ENCODE data around the gene TMEM128. TPM values are rescaled to one million over a fixed set of nuclear protein-coding genes. Genes with fewer than 3 reads are reported as not detected.

TMEM128 gene
- polyA plus RNA-seq, result 10 to 100 TPM; 15.7 to 34.5 (median 22.8) TPM
- long read RNA-seq, donor 1, transcript TMEM128-202 (5 exons, 1,221 nt), result major isoform, 16 of 17 reads
- long read RNA-seq, donor 1, partial matches to known transcripts, result 0 of 17 reads
- long read RNA-seq, donor 1, other reads (novel, unspliced or antisense), result 0 of 17 reads
- long read RNA-seq, donor 2, partial matches to known transcripts, result 0 of 4 reads
- long read RNA-seq, donor 2, other reads (novel, unspliced or antisense), result 0 of 4 reads
- long read RNA-seq, donor 3, transcript TMEM128-202 (5 exons, 1,221 nt), result major isoform, 5 of 5 reads
- long read RNA-seq, donor 3, partial matches to known transcripts, result 0 of 5 reads
- long read RNA-seq, donor 3, other reads (novel, unspliced or antisense), result 0 of 5 reads
- long read RNA-seq, donor 4, result 0 reads
- long read RNA-seq, donor 5, partial matches to known transcripts, result 5 of 5 reads
- long read RNA-seq, donor 5, other reads (novel, unspliced or antisense), result 0 of 5 reads
- long read RNA-seq, donor 6, transcript TMEM128-202 (5 exons, 1,221 nt), result major isoform, 12 of 19 reads
- long read RNA-seq, donor 6, partial matches to known transcripts, result 7 of 19 reads
- long read RNA-seq, donor 6, other reads (novel, unspliced or antisense), result 0 of 19 reads
- long read RNA-seq, donor 7, result 0 reads
- long read RNA-seq, donor 8, partial matches to known transcripts, result 0 of 4 reads
- long read RNA-seq, donor 8, other reads (novel, unspliced or antisense), result 0 of 4 reads
- long read RNA-seq, donor 9, partial matches to known transcripts, result 0 of 4 reads
- long read RNA-seq, donor 9, other reads (novel, unspliced or antisense), result 0 of 4 reads
- long read RNA-seq, donor 10, transcript TMEM128-202 (5 exons, 1,221 nt), result major isoform, 15 of 25 reads
- long read RNA-seq, donor 10, partial matches to known transcripts, result 9 of 25 reads
- long read RNA-seq, donor 10, other reads (novel, unspliced or antisense), result 0 of 25 reads

- H3K36me3 ChIP-seq (ENCODE audit: control insufficient read depth in 3 of 3, insufficient read depth in 2 of 3, low read depth in 1 of 3, low read length in 3 of 3), result peaks cover 3 to 19% (median 7%) of the 10 kb centered on the region in 3 donors
- peak within 1 kb of the TSS; percentile 64 to 83 (median 78) for H3K4me3 ChIP-seq (ENCODE audit: low read depth in 1 of 3, low read length in 3 of 3)
- no peaks in the 10 kb centered on the region for H3K9me3 ChIP-seq (ENCODE audit: control insufficient read depth in 2 of 2, insufficient read depth in 1 of 2, low read depth in 1 of 2, low read length in 1 of 2)
- no peaks in the 10 kb centered on the region for H3K27me3 ChIP-seq (ENCODE audit: control insufficient read depth in 3 of 3, insufficient read depth in 3 of 3, low read length in 3 of 3)
- peaks cover 0 to 11% (median 6%) of the 10 kb centered on the region in 3 donors for H3K4me1 ChIP-seq (ENCODE audit: control insufficient read depth in 3 of 3, insufficient read depth in 2 of 3, low read depth in 1 of 3, low read length in 2 of 3)
- DNase-seq (peak; percentile 92 to 98), FAIRE-seq (no peak)
- 1% methylated on average over 59 to 62 of the region's 62 CpGs for WGBS, 3 donors
- peak within 1 kb of the TSS; percentile 76 to 98 (median 97) for H3K27ac ChIP-seq (ENCODE audit: low read depth in 1 of 3, low read length in 2 of 3)
These were observed at the start of gene TMEM128 for GRCh38 chr4:4248029-4248884. Gene TMEM128 (minus strand): TSS chr4:4248223. CDS start chr4:4248202, 21 bp downstream.

GRCh38 chr4:4296283-4296846, 48.3 kb upstream of the TMEM128 start:
- DNase-seq (no peak), FAIRE-seq (no peak)
- no peak overlapping the region for H3K27ac ChIP-seq (ENCODE audit: low read depth in 1 of 3, low read length in 2 of 3)
- peaks cover 0 to 4% of the 10 kb centered on the region in 2 donors for H3K9me3 ChIP-seq (ENCODE audit: control insufficient read depth in 2 of 2, insufficient read depth in 1 of 2, low read depth in 1 of 2, low read length in 1 of 2)
- 94 to 95% (median 94%) methylated on average over 5 of the region's 5 CpGs for WGBS, 3 donors
- no peaks in the 10 kb centered on the region for H3K27me3 ChIP-seq (ENCODE audit: control insufficient read depth in 3 of 3, insufficient read depth in 3 of 3, low read length in 3 of 3)
- H3K4me3 ChIP-seq (ENCODE audit: low read depth in 1 of 3, low read length in 3 of 3), result no peak overlapping the region
- peaks cover 0 to 2% (median 0%) of the 10 kb centered on the region in 3 donors for H3K4me1 ChIP-seq (ENCODE audit: control insufficient read depth in 3 of 3, insufficient read depth in 2 of 3, low read depth in 1 of 3, low read length in 2 of 3)
- peaks cover 2 to 7% (median 3%) of the 10 kb centered on the region in 3 donors for H3K36me3 ChIP-seq (ENCODE audit: control insufficient read depth in 3 of 3, insufficient read depth in 2 of 3, low read depth in 1 of 3, low read length in 3 of 3)

- DNase-seq (no peak), FAIRE-seq (no peak)
- H3K9me3 ChIP-seq (ENCODE audit: control insufficient read depth in 2 of 2, insufficient read depth in 1 of 2, low read depth in 1 of 2, low read length in 1 of 2), result peaks cover 0 to 4% of the 10 kb centered on the region in 2 donors
- H3K4me3 ChIP-seq (ENCODE audit: low read depth in 1 of 3, low read length in 3 of 3), result no peak overlapping the region
- no peak overlapping the region for H3K27ac ChIP-seq (ENCODE audit: low read depth in 1 of 3, low read length in 2 of 3)
- H3K36me3 ChIP-seq (ENCODE audit: control insufficient read depth in 3 of 3, insufficient read depth in 2 of 3, low read depth in 1 of 3, low read length in 3 of 3), result no peaks in the 10 kb centered on the region
- H3K27me3 ChIP-seq (ENCODE audit: control insufficient read depth in 3 of 3, insufficient read depth in 3 of 3, low read length in 3 of 3), result no peaks in the 10 kb centered on the region
- 96 to 97% (median 96%) methylated on average over 3 of the region's 3 CpGs for WGBS, 3 donors
- H3K4me1 ChIP-seq (ENCODE audit: control insufficient read depth in 3 of 3, insufficient read depth in 2 of 3, low read depth in 1 of 3, low read length in 2 of 3), result peaks cover 2 to 16% (median 6%) of the 10 kb centered on the region in 3 donors
These were observed 45.3 kb upstream of the TMEM128 start for GRCh38 chr4:4293279-4293678.

GRCh38 chr4:4289941-4290850, 42.2 kb upstream of the TMEM128 start, which contains the start of the genes LYAR and ZBTB49:
Gene LYAR (minus strand): TSS chr4:4290154. CDS start chr4:4283742, 6,412 bp downstream.
Gene ZBTB49 (plus strand): TSS chr4:4290251. CDS start chr4:4299946, 9,695 bp downstream.
- Histone ChIP-seq H3K36me3 (ENCODE audit: control insufficient read depth in 3 of 3, insufficient read depth in 2 of 3, low read depth in 1 of 3, low read length in 3 of 3) (peaks cover 0 to under 1% (median 0%) of the 10 kb centered on the region in 3 donors), H3K27me3 (ENCODE audit: control insufficient read depth in 3 of 3, insufficient read depth in 3 of 3, low read length in 3 of 3) (no peaks in the 10 kb centered on the region), H3K9me3 (ENCODE audit: control insufficient read depth in 2 of 2, insufficient read depth in 1 of 2, low read depth in 1 of 2, low read length in 1 of 2) (no peaks in the 10 kb centered on the region), H3K4me3 (ENCODE audit: low read depth in 1 of 3, low read length in 3 of 3) (peak within 1 kb of the TSS; percentile 55 to 83 (median 77)), H3K27ac (ENCODE audit: low read depth in 1 of 3, low read length in 2 of 3) (peak within 1 kb of the TSS; percentile 42 to 86 (median 78)), H3K4me1 (ENCODE audit: control insufficient read depth in 3 of 3, insufficient read depth in 2 of 3, low read depth in 1 of 3, low read length in 2 of 3) (peaks cover 2 to 16% (median 6%) of the 10 kb centered on the region in 3 donors)
- 0% methylated on average over 66 to 77 of the region's 77 CpGs for WGBS, 3 donors
- DNase-seq, result peak; percentile 94 to 98
- FAIRE-seq, result no peak

GRCh38 chr4:4289597-4289940, 41.5 kb upstream of the TMEM128 start:
- no peak for FAIRE-seq
- Histone ChIP-seq H3K9me3 (ENCODE audit: control insufficient read depth in 2 of 2, insufficient read depth in 1 of 2, low read depth in 1 of 2, low read length in 1 of 2) (no peaks in the 10 kb centered on the region), H3K4me3 (ENCODE audit: low read depth in 1 of 3, low read length in 3 of 3) (peak overlapping the region; percentile 55 to 83 (median 77)), H3K27ac (ENCODE audit: low read depth in 1 of 3, low read length in 2 of 3) (peak overlapping the region; percentile 37 to 65 (median 62)), H3K4me1 (ENCODE audit: control insufficient read depth in 3 of 3, insufficient read depth in 2 of 3, low read depth in 1 of 3, low read length in 2 of 3) (peaks cover 4 to 16% (median 6%) of the 10 kb centered on the region in 3 donors), H3K36me3 (ENCODE audit: control insufficient read depth in 3 of 3, insufficient read depth in 2 of 3, low read depth in 1 of 3, low read length in 3 of 3) (peaks cover 0 to 5% (median 0%) of the 10 kb centered on the region in 3 donors), H3K27me3 (ENCODE audit: control insufficient read depth in 3 of 3, insufficient read depth in 3 of 3, low read length in 3 of 3) (no peaks in the 10 kb centered on the region)
- WGBS, 3 donors, result 0 to 1% (median 1%) methylated on average over 9 to 10 of the region's 10 CpGs
- no peak for DNase-seq

GRCh38 chr4:4289055-4289454, 41.0 kb upstream of the TMEM128 start:
- DNase-seq (no peak), FAIRE-seq (no peak)
- Histone ChIP-seq H3K36me3 (ENCODE audit: control insufficient read depth in 3 of 3, insufficient read depth in 2 of 3, low read depth in 1 of 3, low read length in 3 of 3) (peaks cover 0 to 5% (median 2%) of the 10 kb centered on the region in 3 donors), H3K4me1 (ENCODE audit: control insufficient read depth in 3 of 3, insufficient read depth in 2 of 3, low read depth in 1 of 3, low read length in 2 of 3) (peaks cover 4 to 16% (median 6%) of the 10 kb centered on the region in 3 donors), H3K27ac (ENCODE audit: low read depth in 1 of 3, low read length in 2 of 3) (no peak overlapping the region), H3K27me3 (ENCODE audit: control insufficient read depth in 3 of 3, insufficient read depth in 3 of 3, low read length in 3 of 3) (no peaks in the 10 kb centered on the region), H3K4me3 (ENCODE audit: low read depth in 1 of 3, low read length in 3 of 3) (peak overlapping the region in 2 of 3 donors; percentile 55 to 83), H3K9me3 (ENCODE audit: control insufficient read depth in 2 of 2, insufficient read depth in 1 of 2, low read depth in 1 of 2, low read length in 1 of 2) (no peaks in the 10 kb centered on the region)
- WGBS, 3 donors, result 9 to 31% (median 9%) methylated on average over 3 of the region's 3 CpGs

- no peak for FAIRE-seq
- no peak overlapping the region for H3K27ac ChIP-seq (ENCODE audit: low read depth in 1 of 3, low read length in 2 of 3)
These were observed 40.1 kb upstream of the TMEM128 start for GRCh38 chr4:4288098-4288497.

More at GRCh38 chr4:4288098-4288497, 40.1 kb upstream of the TMEM128 start:
- no peaks in the 10 kb centered on the region for H3K27me3 ChIP-seq (ENCODE audit: control insufficient read depth in 3 of 3, insufficient read depth in 3 of 3, low read length in 3 of 3)
- H3K9me3 ChIP-seq (ENCODE audit: control insufficient read depth in 2 of 2, insufficient read depth in 1 of 2, low read depth in 1 of 2, low read length in 1 of 2), result no peaks in the 10 kb centered on the region
- peaks cover 4 to 16% (median 6%) of the 10 kb centered on the region in 3 donors for H3K4me1 ChIP-seq (ENCODE audit: control insufficient read depth in 3 of 3, insufficient read depth in 2 of 3, low read depth in 1 of 3, low read length in 2 of 3)
- peaks cover 0 to 5% (median 2%) of the 10 kb centered on the region in 3 donors for H3K36me3 ChIP-seq (ENCODE audit: control insufficient read depth in 3 of 3, insufficient read depth in 2 of 3, low read depth in 1 of 3, low read length in 3 of 3)
- DNase-seq, result no peak
- no peak overlapping the region for H3K4me3 ChIP-seq (ENCODE audit: low read depth in 1 of 3, low read length in 3 of 3)
